ENCODE data around the gene GTSF1L.

DNA sequence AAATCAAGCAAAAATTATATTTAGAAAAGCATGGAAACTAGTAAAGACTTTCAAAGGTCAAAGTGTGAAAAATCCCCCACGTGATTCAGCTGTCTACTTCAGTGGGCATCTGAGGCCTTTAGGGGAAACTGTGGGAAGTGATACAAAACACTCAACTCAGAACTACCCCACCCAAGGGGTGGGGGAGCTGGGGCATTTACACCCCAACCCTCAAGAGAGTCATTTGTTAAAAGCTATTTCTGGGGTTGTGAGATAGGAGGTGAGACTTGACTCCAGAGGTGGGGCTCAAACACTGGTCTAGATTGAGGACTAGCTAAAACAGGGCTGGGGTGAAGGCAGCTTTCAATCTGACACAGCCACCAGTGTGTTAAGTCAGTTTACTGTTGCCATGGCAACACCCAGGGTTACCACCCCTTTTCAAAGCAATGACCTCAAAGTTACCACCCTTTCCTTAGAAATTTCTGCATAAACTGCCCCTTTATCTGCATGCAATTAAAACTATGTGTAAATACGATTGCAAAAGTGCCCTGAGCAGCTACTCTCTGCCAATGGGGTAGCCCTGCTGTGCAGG lies 9.9 kb upstream of the GTSF1L start:
- TF ChIP-seq, protein P1, sequence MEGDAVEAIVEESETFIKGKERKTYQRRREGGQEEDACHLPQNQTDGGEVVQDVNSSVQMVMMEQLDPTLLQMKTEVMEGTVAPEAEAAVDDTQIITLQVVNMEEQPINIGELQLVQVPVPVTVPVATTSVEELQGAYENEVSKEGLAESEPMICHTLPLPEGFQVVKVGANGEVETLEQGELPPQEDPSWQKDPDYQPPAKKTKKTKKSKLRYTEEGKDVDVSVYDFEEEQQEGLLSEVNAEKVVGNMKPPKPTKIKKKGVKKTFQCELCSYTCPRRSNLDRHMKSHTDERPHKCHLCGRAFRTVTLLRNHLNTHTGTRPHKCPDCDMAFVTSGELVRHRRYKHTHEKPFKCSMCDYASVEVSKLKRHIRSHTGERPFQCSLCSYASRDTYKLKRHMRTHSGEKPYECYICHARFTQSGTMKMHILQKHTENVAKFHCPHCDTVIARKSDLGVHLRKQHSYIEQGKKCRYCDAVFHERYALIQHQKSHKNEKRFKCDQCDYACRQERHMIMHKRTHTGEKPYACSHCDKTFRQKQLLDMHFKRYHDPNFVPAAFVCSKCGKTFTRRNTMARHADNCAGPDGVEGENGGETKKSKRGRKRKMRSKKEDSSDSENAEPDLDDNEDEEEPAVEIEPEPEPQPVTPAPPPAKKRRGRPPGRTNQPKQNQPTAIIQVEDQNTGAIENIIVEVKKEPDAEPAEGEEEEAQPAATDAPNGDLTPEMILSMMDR (conservative IDR thresholded peaks at IDR 0.05; ENCODE audit: low read depth, low read length) = no peak
- no peak for TF ChIP-seq EZH2 (IDR thresholded peaks at IDR 0.05; ENCODE audit: borderline replicate concordance, low read depth, low read length, poor library complexity, severe bottlenecking)
